DOHH2 (cell line): Measurements from ENCODE around the gene FGF23.

Experiments
- EZH2phosphoT487 ChIP-seq: fragments of 200-600 bp; sonication (generic); IDR thresholded peaks from 2 replicates; pipeline ENCODE4 v1.6.1; 2017; ENCODE audit warnings: borderline replicate concordance, mild to moderate bottlenecking, antibody characterized with exemption, low read length, moderate library complexity, mixed read lengths
- TF ChIP-seq, protein P1 (sequence below): fragments of 200-600 bp; sonication (generic); IDR thresholded peaks from one replicate; pipeline ENCODE4 v1.5.1; 2014; ENCODE audit warnings: antibody characterized with exemption, mild to moderate bottlenecking, low read depth, low read length; ENCODE audit not compliant: poor library complexity, severe bottlenecking

DNA sequence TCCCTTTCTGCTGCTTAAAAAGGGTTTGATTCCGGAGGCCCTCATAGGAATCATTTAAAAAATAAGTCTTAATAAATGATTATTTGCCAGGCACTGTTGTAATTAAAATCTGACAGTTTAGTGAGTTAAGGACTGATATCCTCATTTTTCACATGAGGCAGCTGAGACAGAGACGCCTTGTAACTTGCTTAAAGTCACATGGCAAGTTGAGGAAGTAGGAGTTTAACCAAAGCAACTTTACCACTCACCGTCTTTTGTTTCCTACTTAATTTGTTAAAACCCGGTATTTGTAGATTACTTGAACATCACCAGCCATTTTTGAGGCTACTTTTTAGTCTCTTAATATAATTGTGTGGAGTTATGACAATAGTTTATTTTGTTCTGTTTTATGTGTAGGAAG is 56.1 kb downstream of the FGF23 start:
- TF ChIP-seq EZH2phosphoT487, result no peak
- TF ChIP-seq, protein P1, sequence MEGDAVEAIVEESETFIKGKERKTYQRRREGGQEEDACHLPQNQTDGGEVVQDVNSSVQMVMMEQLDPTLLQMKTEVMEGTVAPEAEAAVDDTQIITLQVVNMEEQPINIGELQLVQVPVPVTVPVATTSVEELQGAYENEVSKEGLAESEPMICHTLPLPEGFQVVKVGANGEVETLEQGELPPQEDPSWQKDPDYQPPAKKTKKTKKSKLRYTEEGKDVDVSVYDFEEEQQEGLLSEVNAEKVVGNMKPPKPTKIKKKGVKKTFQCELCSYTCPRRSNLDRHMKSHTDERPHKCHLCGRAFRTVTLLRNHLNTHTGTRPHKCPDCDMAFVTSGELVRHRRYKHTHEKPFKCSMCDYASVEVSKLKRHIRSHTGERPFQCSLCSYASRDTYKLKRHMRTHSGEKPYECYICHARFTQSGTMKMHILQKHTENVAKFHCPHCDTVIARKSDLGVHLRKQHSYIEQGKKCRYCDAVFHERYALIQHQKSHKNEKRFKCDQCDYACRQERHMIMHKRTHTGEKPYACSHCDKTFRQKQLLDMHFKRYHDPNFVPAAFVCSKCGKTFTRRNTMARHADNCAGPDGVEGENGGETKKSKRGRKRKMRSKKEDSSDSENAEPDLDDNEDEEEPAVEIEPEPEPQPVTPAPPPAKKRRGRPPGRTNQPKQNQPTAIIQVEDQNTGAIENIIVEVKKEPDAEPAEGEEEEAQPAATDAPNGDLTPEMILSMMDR, result no peak
